HG02840 (cell line): ENCODE results near the gene UGT3A2.

Experiments
- ATAC-seq: cut with Tn5 transposase; IDR thresholded peaks from one replicate; pipeline ENCODE4 v1.9.1; 2021; ENCODE audit warnings: mild to moderate bottlenecking, moderate library complexity, moderate number of reproducible peaks; ENCODE audit not compliant: unreplicated experiment, low FRiP score

Gene UGT3A2, protein sequence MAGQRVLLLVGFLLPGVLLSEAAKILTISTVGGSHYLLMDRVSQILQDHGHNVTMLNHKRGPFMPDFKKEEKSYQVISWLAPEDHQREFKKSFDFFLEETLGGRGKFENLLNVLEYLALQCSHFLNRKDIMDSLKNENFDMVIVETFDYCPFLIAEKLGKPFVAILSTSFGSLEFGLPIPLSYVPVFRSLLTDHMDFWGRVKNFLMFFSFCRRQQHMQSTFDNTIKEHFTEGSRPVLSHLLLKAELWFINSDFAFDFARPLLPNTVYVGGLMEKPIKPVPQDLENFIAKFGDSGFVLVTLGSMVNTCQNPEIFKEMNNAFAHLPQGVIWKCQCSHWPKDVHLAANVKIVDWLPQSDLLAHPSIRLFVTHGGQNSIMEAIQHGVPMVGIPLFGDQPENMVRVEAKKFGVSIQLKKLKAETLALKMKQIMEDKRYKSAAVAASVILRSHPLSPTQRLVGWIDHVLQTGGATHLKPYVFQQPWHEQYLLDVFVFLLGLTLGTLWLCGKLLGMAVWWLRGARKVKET

DNA sequence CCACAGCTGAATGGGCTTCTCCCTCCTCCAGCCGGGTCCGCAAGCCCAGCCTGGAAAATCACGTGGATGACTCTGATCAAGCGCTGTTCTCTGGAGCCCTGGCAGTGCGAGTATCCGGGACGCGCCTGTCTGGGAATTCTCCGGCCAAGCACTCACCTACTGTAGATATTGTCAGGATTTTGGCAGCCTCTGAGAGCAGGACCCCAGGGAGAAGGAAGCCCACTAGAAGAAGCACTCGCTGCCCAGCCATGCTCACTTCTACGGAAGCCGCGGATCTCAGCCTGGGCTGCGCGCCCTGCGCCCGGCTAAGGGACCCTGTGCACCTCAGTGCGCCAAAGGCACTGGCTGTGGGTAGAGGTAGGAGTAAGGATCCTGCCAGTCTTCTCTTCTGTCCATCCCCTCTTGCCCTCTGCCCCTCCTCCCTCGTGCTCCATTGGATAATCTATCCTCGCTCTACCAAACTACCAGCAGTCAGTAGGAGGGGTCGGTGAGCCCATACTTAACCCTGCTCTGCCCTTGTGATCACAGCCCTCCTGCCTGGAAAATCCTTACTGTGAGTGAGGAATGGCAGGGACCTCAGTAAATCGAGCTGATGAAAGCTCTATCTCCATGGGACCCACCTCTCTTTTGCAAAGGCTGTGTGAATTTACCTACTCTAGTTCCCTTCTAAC lies at the start of gene UGT3A2:
UGT3A2 (minus strand) TSS at position 343 of the 671 bp plus-strand sequence; CDS start at position 250, 93 bp downstream.
- no peak for ATAC-seq

DNA sequence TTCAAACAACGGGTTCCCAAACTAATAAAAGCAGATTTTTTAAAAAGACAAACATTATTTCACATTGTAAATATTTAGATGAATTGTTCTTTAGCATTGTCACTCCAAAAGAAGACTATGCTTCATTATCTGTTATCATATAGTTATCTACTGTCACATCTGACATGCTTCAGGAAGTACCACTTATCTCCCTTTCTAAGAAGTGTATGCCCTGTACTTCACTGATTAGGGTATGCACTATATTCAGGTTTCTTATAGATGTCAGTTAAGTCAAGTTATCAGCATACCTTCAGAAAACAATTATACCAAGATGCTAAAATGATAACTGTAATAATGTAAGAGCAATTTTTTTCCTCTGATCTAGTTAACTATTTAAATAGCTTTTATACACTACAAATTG lies 44.6 kb upstream of the UGT3A2 start:
- no peak for ATAC-seq

DNA sequence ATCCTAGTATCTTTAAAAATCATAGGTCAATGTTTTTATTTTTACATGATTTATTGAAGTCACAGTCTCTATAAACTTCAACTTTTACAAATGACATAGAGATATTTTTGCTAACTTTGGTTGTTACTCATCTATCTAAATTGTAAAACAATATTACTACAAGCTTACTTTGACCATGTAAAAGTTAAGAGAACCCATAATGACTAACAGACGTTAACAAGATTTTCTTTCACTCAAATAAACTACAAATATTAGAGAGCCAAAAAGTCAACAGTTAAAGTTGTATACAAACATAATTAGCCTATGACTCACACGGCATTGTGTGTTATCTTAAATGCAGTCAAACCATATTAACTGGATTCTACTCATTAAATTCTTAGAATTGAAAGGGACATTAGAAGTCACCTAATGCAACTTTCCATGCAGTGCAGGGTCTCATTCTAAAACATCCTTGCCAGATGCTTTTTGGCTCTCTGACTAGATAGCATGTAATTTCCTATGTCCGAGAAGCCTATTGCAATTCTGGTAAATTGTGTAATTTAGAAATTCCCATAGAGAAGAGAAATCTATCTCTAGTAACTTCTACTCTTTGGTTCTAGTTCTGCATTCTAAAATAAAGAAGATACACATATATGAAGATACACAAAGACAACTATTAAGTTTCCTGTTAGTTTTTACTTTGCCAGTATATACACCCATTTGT lies 42.2 kb upstream of the UGT3A2 start:
- ATAC-seq = no peak

DNA sequence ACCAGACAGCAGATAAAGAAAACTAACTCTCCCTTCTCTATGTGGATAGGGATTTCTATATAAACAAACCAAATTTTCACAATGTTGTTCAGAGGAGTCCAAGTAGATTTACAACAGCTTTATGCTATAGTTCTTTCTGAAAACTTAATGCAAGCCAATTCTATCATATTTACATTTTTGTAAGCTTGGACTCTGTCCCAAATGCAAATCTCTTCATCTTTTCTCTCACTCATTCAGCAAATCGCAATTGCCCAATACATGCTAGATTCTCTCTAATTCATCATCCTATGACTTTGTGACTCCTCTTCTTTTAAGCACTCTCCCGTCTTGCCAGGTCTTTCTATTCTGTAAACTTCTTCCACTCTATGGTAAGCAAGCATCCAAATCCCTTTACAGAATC lies 39.1 kb upstream of the UGT3A2 start:
- ATAC-seq = no peak

DNA sequence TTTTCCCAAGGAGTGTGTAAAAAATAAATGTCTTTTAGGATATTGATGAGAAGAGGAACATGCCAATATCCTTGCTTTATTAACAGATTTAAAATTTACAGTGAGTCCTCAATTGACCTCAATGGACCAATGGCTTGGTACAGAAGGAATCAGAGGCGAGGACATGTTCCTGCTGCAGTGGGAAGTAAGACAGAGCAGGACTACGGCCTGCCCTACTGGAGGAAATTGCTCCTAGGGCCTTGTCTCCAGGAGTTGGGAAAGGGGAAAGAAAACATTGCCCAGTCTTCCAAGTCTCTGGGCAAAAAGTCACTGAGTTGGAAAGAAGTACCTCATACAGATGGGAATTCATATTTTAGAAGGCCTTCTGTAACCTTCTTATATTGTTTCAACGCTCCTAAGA lies 33.1 kb upstream of the UGT3A2 start:
- ATAC-seq = no peak

DNA sequence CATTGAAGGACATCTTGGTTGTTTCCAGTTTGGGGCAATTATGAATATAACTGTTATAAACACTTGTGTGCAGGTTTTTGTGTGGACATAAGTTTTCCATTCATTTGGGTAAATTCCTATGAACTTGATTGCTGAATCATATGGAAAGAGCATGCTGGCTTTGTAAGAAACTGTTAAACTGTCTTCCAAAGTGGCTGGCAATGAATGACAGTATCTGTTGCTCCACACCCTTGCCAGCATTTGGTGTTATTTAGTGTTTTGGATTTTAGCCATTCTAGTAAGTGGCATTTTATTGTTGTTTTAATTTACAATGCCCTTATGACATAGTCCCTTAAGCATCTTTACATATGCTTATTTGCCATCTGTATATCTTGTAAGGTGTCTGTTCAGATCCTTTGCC lies 29.8 kb upstream of the UGT3A2 start:
- no peak for ATAC-seq

DNA sequence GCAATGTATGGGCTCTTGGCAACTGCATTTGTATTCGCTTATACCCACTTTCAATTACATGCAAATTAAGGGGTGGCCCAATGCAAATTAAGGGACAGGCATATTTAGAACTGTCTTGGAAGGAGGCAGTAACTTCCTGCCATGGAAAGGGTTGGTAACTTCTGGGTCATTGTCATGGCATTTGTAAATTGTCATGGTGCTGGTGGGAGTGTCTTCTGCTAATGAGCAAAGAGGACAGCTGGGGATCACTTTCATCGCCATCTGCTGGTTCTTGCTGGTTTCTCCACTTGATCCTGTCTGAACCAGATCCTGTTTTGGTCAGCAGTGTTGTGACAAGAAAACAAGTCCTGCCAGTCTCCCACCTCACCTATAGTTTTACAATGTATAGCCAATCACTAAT lies 23.3 kb upstream of the UGT3A2 start:
- no peak for ATAC-seq

DNA sequence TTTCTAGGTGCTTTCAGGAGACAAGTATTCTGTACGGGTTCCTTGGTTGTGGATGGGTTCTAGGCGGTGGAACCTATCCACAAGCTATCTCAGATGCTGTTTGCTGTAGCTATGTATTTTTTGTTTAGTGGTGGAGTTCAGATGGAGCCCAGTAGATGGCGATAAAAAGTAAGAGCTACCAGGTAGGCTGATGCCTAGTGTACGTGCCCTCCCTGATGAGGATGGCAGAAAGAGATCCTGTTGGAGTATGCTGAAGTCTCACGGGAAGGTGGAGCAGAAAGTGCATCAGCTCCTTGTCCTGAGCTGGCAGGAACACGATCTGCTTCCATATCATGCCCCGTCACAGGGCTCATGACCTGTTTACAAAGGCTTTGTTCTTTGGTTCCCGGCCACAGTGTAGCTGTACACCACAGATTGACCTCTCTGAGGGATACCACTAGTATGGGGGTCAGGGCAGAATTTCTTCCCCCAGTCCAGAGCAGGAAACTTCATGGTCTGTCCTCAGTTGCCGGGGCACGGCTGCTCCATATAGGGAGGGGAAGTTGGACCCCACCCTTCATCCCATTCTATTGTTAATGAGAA lies 12.6 kb upstream of the UGT3A2 start:
- peak; percentile 87 for ATAC-seq

DNA sequence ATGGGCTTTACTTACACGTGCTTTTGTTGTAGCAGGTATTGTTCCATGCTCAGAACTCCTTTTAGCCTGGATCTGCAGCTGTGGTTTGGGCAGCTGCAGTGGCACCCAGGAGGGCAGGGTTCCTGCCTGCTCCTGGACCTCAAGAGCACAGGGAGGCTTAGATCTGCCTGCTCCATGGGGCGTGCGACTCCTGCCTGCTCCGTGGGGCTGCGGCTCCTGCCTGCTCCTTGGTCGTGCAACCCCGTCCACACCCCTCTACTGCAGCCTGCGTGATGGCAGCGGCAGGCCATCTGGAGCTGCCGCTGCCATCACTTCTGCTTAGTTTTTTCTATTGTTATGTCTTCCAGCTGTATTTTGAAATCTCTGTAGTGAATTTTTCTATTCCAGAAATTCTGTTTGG lies 11.7 kb upstream of the UGT3A2 start:
- ATAC-seq = no peak

DNA sequence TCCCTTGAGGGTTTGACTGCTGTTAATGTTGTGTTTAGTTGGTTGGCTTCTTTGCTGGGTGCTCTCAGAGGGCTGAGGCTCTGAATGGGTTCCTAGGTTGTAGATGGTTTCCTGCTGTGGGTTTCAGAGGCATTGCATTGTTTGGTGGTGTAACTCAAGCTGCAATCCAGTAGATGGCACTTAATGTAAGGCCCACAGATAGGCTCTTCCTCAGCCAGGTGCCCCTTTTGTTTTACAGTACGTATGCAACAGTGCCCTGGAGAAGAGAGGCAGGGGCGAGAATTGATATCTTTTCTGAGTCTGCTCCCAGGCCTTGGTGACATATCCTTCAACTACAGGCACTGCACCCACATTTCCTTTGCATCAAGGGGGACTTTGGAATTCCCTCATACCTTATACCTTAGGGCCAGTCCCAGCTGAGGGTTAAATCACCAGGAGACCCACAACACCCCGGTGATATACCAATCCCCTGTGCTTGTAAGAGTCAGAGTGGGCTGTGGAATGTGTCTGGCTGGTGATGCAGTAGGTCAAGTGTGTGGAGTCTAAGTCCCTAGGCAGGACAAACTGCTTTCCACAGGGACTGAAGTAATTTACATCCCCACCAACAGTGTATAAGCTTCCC lies 7.0 kb upstream of the UGT3A2 start:
- peak; percentile 62 for ATAC-seq

DNA sequence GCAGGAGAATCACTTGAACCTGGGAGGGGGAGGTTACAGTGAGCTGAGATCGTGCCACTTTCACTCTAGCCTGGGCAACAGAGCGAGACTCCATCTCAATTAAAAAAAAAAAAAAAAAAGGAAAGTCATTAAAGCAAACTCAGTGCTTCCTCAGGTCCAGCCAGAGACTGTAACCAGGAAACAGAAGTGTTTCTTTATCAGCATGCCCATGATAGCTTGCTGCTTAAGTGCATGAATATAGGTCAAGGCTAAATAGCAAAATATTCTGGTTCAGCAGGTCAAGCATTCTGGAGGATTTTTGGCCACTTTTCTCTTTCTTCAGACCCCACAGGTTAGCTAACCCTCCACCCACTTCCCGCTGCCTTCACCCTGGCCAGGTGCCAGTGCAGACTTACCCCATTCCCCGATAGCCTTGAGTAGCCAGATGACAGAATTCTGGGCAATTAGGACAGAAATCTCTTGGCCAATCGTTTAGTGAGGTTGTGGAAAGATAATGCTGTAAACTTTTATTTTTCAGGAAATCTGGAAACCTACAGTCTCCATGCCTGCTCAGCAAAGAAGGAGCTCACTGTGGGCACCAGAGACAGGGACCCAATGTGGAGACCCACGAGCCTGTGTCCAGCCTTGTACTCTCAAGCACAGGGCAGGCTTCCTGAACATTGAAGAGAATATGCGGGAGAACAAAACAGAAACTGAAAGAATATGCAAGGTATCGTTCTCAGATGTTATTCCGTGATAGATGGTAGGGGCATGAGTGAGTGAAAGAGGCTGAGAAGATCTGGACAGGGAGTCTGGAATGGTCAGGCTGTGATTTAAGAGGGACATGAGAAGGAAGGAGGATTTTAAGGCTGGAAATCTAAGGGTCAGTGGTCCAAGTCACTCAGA lies 4.2 kb upstream of the UGT3A2 start:
- ATAC-seq = peak; percentile 58

DNA sequence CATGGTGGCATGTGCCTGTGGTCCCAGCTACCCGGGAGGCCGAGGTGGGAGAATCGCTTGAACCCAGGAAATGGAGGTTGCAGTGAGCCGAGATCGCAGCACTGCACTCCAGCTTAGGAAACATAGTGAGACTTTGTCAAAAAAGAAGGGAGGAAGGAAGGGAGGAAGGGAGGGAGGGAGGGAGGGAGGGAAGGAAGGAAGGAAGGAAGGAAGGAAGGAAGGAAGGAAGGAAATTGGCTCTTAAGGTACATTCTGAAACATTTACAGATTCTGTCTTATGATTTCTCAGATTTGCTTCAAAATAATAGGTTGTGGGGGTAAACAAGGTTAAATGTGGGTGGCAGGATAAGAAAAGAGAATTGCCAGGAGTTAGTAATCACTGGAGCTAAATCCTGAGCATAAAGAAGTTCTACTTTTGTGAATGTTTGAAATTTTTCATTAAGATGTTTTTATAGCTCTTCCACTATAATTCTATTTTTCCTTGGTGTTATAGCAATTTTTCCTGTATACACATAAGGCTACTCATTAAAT lies 2.1 kb upstream of the UGT3A2 start:
- no peak for ATAC-seq

DNA sequence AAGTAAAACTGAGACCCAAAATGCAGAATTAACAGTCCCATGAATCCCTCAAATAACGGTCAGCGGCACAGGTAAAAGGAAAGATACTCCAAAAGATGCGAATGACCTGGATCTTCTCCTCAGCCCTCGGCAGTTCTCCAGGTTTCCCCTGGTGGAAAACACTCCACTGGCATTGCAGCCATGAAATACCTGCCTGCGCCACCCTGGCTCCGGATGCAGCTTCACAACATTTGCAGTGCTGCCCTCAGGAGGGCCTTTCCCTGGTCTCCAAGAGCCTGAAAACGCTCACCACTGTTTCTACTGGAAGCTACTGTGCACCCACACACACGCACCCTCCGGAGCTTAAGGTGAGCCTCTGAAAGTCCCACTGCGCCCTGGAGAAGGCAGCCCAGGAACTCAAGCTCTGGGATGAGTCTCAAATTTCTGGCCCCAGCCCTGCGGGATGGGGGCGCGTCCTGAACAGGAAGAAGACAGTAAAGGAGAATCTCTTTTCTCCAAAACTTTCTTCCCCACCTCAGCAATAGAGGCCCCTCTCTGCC lies 612 bp downstream of the UGT3A2 start:
- no peak for ATAC-seq

DNA sequence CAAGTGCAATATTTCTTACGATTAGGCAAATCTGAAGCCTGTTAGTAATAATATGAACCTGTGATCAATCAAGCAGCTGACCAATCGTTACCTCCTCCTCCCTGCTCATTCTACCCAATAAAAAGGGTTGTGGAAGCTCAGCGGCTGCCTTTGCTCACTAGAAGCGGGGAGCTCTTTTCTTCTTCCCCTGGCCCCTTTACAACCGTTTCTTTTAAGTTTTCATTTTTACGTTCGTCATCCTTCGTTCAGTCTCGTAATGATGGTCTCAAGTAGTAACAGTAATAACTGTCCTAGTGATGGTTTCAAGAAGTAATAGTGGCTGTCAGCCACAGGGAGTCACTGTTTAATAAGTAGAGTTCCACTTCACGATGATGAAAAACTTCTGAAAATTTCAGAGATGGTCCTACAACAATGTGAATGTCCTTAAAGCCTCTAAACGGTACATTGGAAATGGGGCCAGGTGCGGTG lies 6.2 kb downstream of the UGT3A2 start:
- ATAC-seq = no peak

DNA sequence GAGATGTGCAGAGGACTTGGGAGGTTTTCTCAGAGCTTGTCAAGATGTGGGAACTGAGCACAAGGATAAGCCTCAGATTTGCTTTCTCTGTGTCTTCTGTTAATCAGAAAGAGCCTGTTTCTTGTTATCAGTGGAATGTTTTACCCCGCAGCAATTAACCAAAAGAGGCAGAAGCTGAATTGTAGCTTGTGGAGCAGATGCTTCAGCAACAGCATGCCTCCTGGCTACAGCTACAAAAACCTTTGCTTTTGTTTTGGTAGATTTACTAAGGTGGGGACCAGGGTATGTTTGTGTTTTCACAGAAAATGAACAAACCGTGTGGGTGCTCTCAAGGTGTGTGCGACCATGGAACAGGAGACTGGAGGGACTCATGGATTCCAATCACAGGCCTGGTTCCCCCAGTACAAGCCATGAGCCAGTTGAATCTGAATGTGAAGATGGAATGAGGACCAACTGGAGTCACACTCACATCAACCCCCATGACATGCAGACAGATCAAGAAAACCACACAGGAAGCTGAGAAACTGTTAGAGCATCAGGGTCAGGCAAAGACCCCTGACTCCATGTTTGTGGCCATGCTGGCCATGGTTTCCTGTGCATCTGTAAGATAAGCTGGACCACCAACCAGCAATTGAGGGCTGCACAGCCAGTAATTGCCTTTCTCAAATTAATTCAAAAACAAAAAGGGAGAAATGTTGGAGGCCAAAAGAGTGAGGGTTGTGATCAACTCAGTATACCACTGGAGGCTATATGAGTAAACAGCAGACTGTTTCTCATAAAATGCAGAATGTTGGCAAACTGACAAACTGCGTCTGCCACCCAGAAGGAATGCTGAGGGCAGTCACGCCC lies 6.9 kb downstream of the UGT3A2 start:
- no peak for ATAC-seq

DNA sequence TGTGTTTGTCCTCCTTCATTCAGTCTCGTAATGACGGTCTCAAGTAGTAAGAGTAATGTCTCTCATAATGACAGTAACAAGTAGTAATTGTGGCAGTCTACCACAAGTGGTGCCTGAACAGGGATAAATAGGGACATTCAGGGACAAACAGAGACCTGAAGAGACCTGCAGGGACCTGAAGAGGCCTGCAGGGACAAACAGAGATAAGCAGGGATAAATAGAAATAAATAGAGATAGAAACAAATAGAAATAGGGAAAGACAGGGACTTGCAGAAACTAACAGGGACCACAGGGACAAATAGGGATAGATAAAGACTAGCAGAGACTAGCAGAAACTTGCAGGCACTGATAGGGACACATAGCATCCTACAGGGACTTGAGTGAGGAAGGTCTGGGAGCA lies 7.9 kb downstream of the UGT3A2 start:
- ATAC-seq = no peak

DNA sequence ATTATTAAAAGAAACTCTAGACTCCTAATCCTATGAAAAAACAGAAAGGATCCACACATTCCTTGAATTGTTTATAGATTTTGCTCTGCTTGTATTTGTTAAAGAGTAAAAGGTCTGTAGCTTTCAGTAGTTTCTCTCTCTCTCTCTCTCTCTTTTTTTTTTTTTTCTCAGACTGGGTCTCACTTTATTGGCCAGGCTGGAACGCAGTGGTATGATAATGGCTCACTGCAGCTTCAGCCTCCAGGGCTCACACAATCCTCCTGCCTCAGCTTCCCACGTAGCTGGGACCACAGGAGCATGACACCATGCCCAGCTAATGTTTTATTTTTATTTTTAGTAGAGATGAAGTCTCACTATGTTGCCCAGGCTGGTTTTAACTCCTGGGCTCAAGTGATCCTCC lies 9.3 kb downstream of the UGT3A2 start:
- no peak for ATAC-seq

DNA sequence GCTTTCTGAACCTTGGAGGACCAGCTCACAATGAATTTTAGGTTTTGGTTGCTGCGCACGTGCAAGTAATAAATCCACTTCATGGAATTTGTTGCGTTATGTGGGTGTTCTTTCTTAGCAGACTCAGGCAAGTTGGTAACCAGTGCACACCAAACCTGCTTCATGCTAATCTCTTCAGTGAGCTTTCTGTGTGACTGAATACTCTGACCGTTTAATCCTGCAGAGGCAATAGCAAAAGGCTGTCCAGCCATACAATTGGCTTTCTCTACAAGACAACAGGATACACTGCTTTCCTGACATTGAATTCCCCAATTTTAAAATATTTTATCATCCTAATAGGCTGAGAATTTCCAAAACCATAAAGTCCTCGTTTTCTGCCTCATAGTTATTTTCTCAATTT lies 10.3 kb downstream of the UGT3A2 start:
- ATAC-seq = no peak
